H9 (cell line): ENCODE data around the gene KLRD1. TPM values are rescaled to one million over a fixed set of nuclear protein-coding genes. Genes with fewer than 3 reads are reported as not detected.

Experiments
- DNase-seq: peaks from one replicate; pipeline ENCODE4 v3.0.0-alpha.2; 2017
- H2AFZ ChIP-seq: one replicate; pipeline ENCODE4 v1.6.1; 2013; ENCODE audit warnings: mild to moderate bottlenecking, low read length, control low read depth, moderate library complexity
- H2AK5ac ChIP-seq: 2 replicates; pipeline ENCODE4 v1.6.1; 2013; ENCODE audit warnings: low read length, control low read depth, mixed read lengths; ENCODE audit not compliant: insufficient read length
- H2BK120ac ChIP-seq: one replicate; pipeline ENCODE4 v1.6.1; 2013; ENCODE audit warnings: low read depth, mild to moderate bottlenecking, low read length, control low read depth, inconsistent platforms; ENCODE audit not compliant: poor library complexity, severe bottlenecking
- H2BK12ac ChIP-seq: 2 replicates; pipeline ENCODE4 v1.6.1; 2013; ENCODE audit warnings: low read length, control low read depth, mixed read lengths, low read depth; ENCODE audit not compliant: insufficient read length
- H2BK15ac ChIP-seq: 2 replicates; pipeline ENCODE4 v1.6.1; 2013; ENCODE audit warnings: low read depth, low read length, control low read depth
- H2BK20ac ChIP-seq: one replicate; pipeline ENCODE4 v1.6.1; 2013; ENCODE audit warnings: low read depth, mild to moderate bottlenecking, low read length, control low read depth, inconsistent platforms; ENCODE audit not compliant: poor library complexity, severe bottlenecking
- H2BK5ac ChIP-seq: 2 replicates; pipeline ENCODE4 v1.6.1; 2013; ENCODE audit warnings: low read length, control low read depth, mixed read lengths; ENCODE audit not compliant: insufficient read length
- H3K14ac ChIP-seq: 2 replicates; pipeline ENCODE4 v1.6.1; 2013; ENCODE audit warnings: low read length, control low read depth; ENCODE audit not compliant: insufficient read depth
- H3K18ac ChIP-seq: 2 replicates; pipeline ENCODE4 v1.6.1; 2013; ENCODE audit warnings: low read depth, mild to moderate bottlenecking, mixed read lengths, low read length, control low read depth; ENCODE audit not compliant: insufficient read length
- H3K23ac ChIP-seq: 2 replicates; pipeline ENCODE4 v1.6.1; 2013; ENCODE audit warnings: low read length, control low read depth, mixed read lengths, low read depth; ENCODE audit not compliant: insufficient read length
- H3K23me2 ChIP-seq: 2 replicates; pipeline ENCODE4 v1.6.1; 2013; ENCODE audit warnings: low read depth, mild to moderate bottlenecking, mixed read lengths, low read length, control low read depth; ENCODE audit not compliant: insufficient read length, poor library complexity, severe bottlenecking
- H3K27ac ChIP-seq: 2 replicates; pipeline ENCODE4 v1.5.1; 2013; ENCODE audit warnings: low read length, control low read depth, mixed read lengths, low read depth; ENCODE audit not compliant: insufficient read length
- H3K27me3 ChIP-seq: 2 replicates; pipeline ENCODE4 v1.6.1; 2013; ENCODE audit warnings: low read length, control low read depth, inconsistent platforms; ENCODE audit not compliant: insufficient read depth
- H3K4ac ChIP-seq: 2 replicates; pipeline ENCODE4 v1.6.1; 2013; ENCODE audit warnings: low read depth, mild to moderate bottlenecking, control low read depth, inconsistent platforms, low read length, moderate library complexity
- H3K4me1 ChIP-seq: 2 replicates; pipeline ENCODE4 v1.6.1; 2013; ENCODE audit warnings: low read length, control low read depth, inconsistent platforms; ENCODE audit not compliant: insufficient read depth
- H3K4me2 ChIP-seq: 2 replicates; pipeline ENCODE4 v1.6.1; 2013; ENCODE audit warnings: low read length, control low read depth, mixed read lengths; ENCODE audit not compliant: insufficient read length, insufficient read depth
- H3K56ac ChIP-seq: 2 replicates; pipeline ENCODE4 v1.6.1; 2013; ENCODE audit warnings: low read depth, mild to moderate bottlenecking, mixed read lengths, low read length, control low read depth; ENCODE audit not compliant: insufficient read length
- H3K79me1 ChIP-seq: 2 replicates; pipeline ENCODE4 v1.6.1; 2013; ENCODE audit warnings: low read depth, mild to moderate bottlenecking, moderate library complexity, low read length, control low read depth, inconsistent platforms; ENCODE audit not compliant: insufficient read depth, poor library complexity, severe bottlenecking
- H3K79me2 ChIP-seq: 2 replicates; pipeline ENCODE4 v1.6.1; 2013; ENCODE audit warnings: low read length, control low read depth, inconsistent platforms; ENCODE audit not compliant: insufficient read depth
- H3K9ac ChIP-seq: 2 replicates; pipeline ENCODE4 v1.6.1; 2013; ENCODE audit warnings: low read length, control low read depth, mixed read lengths; ENCODE audit not compliant: insufficient read length; ENCODE audit errors: extremely low read depth
- H3K9me3 ChIP-seq: one replicate; pipeline ENCODE4 v1.6.1; 2013; ENCODE audit warnings: low read depth, low read length, inconsistent platforms; ENCODE audit not compliant: control insufficient read depth
- H3T11ph ChIP-seq: one replicate; pipeline ENCODE4 v1.6.1; 2013; ENCODE audit warnings: mild to moderate bottlenecking, low read length, control low read depth, inconsistent platforms
- H4K20me1 ChIP-seq: one replicate; pipeline ENCODE4 v1.6.1; 2013; ENCODE audit not compliant: control insufficient read depth, insufficient read length, insufficient read depth
- H4K5ac ChIP-seq: 2 replicates; pipeline ENCODE4 v1.6.1; 2013; ENCODE audit warnings: low read depth, mild to moderate bottlenecking, mixed read lengths, low read length, control low read depth; ENCODE audit not compliant: insufficient read length
- H4K8ac ChIP-seq: replicated peaks from 2 replicates; pipeline ENCODE4 v1.6.1; 2013; ENCODE audit warnings: low read length, control low read depth, mixed read lengths, low read depth; ENCODE audit not compliant: insufficient read length
- H4K91ac ChIP-seq: 2 replicates; pipeline ENCODE4 v1.6.1; 2013; ENCODE audit warnings: low read depth, mild to moderate bottlenecking, moderate library complexity, mixed read lengths, low read length, control low read depth; ENCODE audit not compliant: insufficient read length
- H3K27ac Mint-ChIP-seq, 3 experiments: 2 replicates in 2 of 3; 3 replicates in 1 of 3; pipeline ENCODE4 v1.8.0; 2020 to 2021; ENCODE audit warnings: mixed read lengths in 3 of 3, mild to moderate bottlenecking in 1 of 3, moderate library complexity in 1 of 3
- H3K27me3 Mint-ChIP-seq: 2 replicates; pipeline ENCODE4 v1.8.0; 2021; ENCODE audit warnings: low read depth, mild to moderate bottlenecking, moderate library complexity, mixed read lengths
- H3K36me3 Mint-ChIP-seq, 3 experiments: 2 replicates in 2 of 3; 3 replicates in 1 of 3; pipeline ENCODE4 v1.8.0; 2020 to 2021; ENCODE audit warnings: low read depth in 3 of 3, mixed read lengths in 3 of 3; ENCODE audit not compliant: insufficient read depth in 1 of 3
- H3K4me1 Mint-ChIP-seq, 2 experiments: 2 replicates each; pipeline ENCODE4 v1.8.0; 2020; ENCODE audit warnings: mixed read lengths in 2 of 2
- H3K4me3 Mint-ChIP-seq, 2 experiments: 2 replicates in 1 of 2; 3 replicates in 1 of 2; pipeline ENCODE4 v1.8.0; 2020 to 2021; ENCODE audit warnings: mild to moderate bottlenecking in 2 of 2, mixed read lengths in 2 of 2, moderate library complexity in 1 of 2
- H3K9me3 Mint-ChIP-seq, 2 experiments: 2 replicates in 1 of 2; 3 replicates in 1 of 2; pipeline ENCODE4 v1.8.0; 2020; ENCODE audit warnings: mild to moderate bottlenecking in 2 of 2, mixed read lengths in 2 of 2, moderate library complexity in 1 of 2
- CTCF ChIP-seq: fragments of 200-600 bp; sonication (generic); conservative IDR thresholded peaks from 3 replicates; pipeline ENCODE4 v1.8.0; 2021; ENCODE audit warnings: antibody characterized with exemption, mild to moderate bottlenecking
- WGBS: extraction: QIAGEN DNeasy Blood & Tissue Kit; methylation state at CpG from one replicate; pipeline ENCODE4 v1.1.7; 2013; ENCODE audit warnings: missing lambda C conversion rate, low lambda C conversion rate, mixed read lengths; ENCODE audit not compliant: insufficient read length; ENCODE audit errors: extremely low coverage; 5-methylcytosine and 5-hydroxymethylcytosine counted together
- total RNA-seq: library from RNA; stranded (reverse); gene quantifications from 2 replicates; pipeline ENCODE4 v1.2.1, GENCODE V29; 2021

Gene KLRD1
- total RNA-seq, 1 experiment from 2014 or later = not detected

- Mint-ChIP-seq H3K36me3 (peaks cover 3 to 23% (median 3%) of the 10 kb centered on the region in 3 experiments; a peak in 6 of 7 replicates), H3K27ac (no peak overlapping the region), H3K27me3 (no peaks in the 10 kb centered on the region; the same call in 1 of the 2 replicates), H3K4me1 (peaks cover 33 to 34% of the 10 kb centered on the region in 2 experiments), H3K9me3 (peaks cover 7 to 8% of the 10 kb centered on the region in 2 experiments; a peak in 3 of 5 replicates), H3K4me3 (no peak overlapping the region)
- H3K4ac ChIP-seq = no peak overlapping the region
- no peak overlapping the region for H2BK12ac ChIP-seq
- no peak overlapping the region for H2BK120ac ChIP-seq
- H2BK5ac ChIP-seq = no peak overlapping the region
- no peak overlapping the region for H3K9ac ChIP-seq
- H4K5ac ChIP-seq = no peak overlapping the region
- H3K14ac ChIP-seq = no peak overlapping the region
- no peaks in the 10 kb centered on the region for H3K27me3 ChIP-seq
- no peaks in the 10 kb centered on the region for H4K20me1 ChIP-seq
- no peak overlapping the region for H3K18ac ChIP-seq
- H3K4me1 ChIP-seq = peaks cover 7% of the 10 kb centered on the region; the same call in 1 of the 2 replicates
- TF ChIP-seq CTCF = no peak
- no peak overlapping the region for H3K4me2 ChIP-seq
- no peak overlapping the region for H4K8ac ChIP-seq
- H2AFZ ChIP-seq = no peak overlapping the region
- peaks cover 4% of the 10 kb centered on the region for H3K23me2 ChIP-seq
- H3K56ac ChIP-seq = no peak overlapping the region
- no peak overlapping the region for H4K91ac ChIP-seq
- no peak overlapping the region for H2AK5ac ChIP-seq
- no peak overlapping the region for H3K27ac ChIP-seq
- no peak overlapping the region for H2BK20ac ChIP-seq
- no peaks in the 10 kb centered on the region for H3K79me2 ChIP-seq
- H3T11ph ChIP-seq = no peak overlapping the region
- no peak for DNase-seq
- no peak overlapping the region for H2BK15ac ChIP-seq
- H3K9me3 ChIP-seq = no peaks in the 10 kb centered on the region
- no peaks in the 10 kb centered on the region for H3K79me1 ChIP-seq
- no peak overlapping the region for H3K23ac ChIP-seq
- WGBS = no CpG with 5 or more reads among the region's 1 CpG
These were observed 51.3 kb downstream of the KLRD1 start for GRCh38 chr12:10358969-10359368.
